ENCODE data around the gene ZNF318. TPM values are rescaled to one million over a fixed set of nuclear protein-coding genes. Genes with fewer than 3 reads are reported as not detected.
A peak's percentile ranks its signal among the peaks of the same experiment; 100 is the strongest.

Gene ZNF318
- polyA plus RNA-seq, 1 donor (not counting 4 experiments of a cell fraction or from before 2014, with no cell fraction given) = 14.6 TPM

- Histone ChIP-seq H3K9me3 (ENCODE audit: control insufficient read depth, low read depth, low read length) (no peaks in the 10 kb centered on the region), H3K4me2 (ENCODE audit: control insufficient read depth, extremely low read depth, insufficient read depth, low read depth, low read length) (no peak overlapping the region), H3K9me1 (ENCODE audit: control insufficient read depth, extremely low read depth, insufficient read depth, low read length) (no peaks in the 10 kb centered on the region), H4K20me1 (ENCODE audit: control insufficient read depth, extremely low read depth, insufficient read depth, low read length) (no peaks in the 10 kb centered on the region), H3K4me1 (ENCODE audit: control insufficient read depth, extremely low read depth, insufficient read depth, low read length) (peaks cover 6% of the 10 kb centered on the region), H3K36me3 (ENCODE audit: control insufficient read depth in 2 of 2, extremely low read depth in 1 of 2, insufficient read depth in 2 of 2, low read length in 2 of 2) (no peaks in the 10 kb centered on the region), H3K79me2 (ENCODE audit: control insufficient read depth, insufficient read depth, low read length) (no peaks in the 10 kb centered on the region), H3K27me3 (ENCODE audit: control insufficient read depth, extremely low read depth, insufficient read depth, low read length) (no peaks in the 10 kb centered on the region), H2AFZ (ENCODE audit: control insufficient read depth, low read length) (no peak overlapping the region), H3K4me3 (ENCODE audit: control insufficient read depth in 2 of 3, extremely low read depth in 1 of 3, insufficient read depth in 2 of 3, low read depth in 1 of 3, low read length in 3 of 3) (no peak overlapping the region), H3K9ac (ENCODE audit: control insufficient read depth, extremely low read depth, insufficient read depth, low read length) (no peak overlapping the region), H3K27ac (ENCODE audit: control insufficient read depth, insufficient read depth, low read length) (no peak overlapping the region)
- TF ChIP-seq CTCF (optimal IDR thresholded peaks at IDR 0.05 in 1 of 3, IDR thresholded peaks at IDR 0.05 in 1 of 3, conservative IDR thresholded peaks at IDR 0.05 in 1 of 3; ENCODE audit: extremely low read depth in 1 of 3, insufficient read depth in 2 of 3, low read length in 3 of 3) = no peak
- no peak for TF ChIP-seq EZH2 (IDR thresholded peaks at IDR 0.05; ENCODE audit: low read length)
- DNase-seq (ENCODE audit: low read depth, low spot score) (no peak), FAIRE-seq (no peak)
- dilution Hi-C loops (cut with MboI; ENCODE audit: extremely low pct_ligation_motif_present, low sequenced_read_pairs) = no loop called here
Measured at GRCh38 chr6:43407296-43407695, 37.8 kb upstream of the ZNF318 start.

DNA sequence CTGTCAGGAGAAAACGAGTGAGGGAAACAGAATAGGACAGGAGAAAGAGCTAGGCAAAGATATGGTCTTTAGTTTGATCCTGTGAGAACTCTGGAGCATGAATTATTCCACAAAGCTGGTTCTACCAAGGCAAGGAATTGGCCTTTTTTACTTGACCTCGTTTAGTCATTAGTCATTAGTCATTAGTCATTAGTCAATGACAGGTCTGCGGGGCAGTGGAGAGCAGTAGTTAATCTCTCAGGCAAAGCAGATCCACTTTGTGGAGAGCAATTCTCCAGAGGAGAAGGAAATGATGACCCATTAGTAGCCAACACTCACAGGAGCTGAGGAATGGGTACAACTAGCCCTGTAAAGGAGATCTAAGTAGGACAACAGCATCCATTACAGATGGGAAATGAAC, 35.9 kb upstream of the ZNF318 start:
- Histone ChIP-seq H3K9ac (ENCODE audit: control insufficient read depth, extremely low read depth, insufficient read depth, low read length) (no peak overlapping the region), H3K27ac (ENCODE audit: control insufficient read depth, insufficient read depth, low read length) (no peak overlapping the region), H2AFZ (ENCODE audit: control insufficient read depth, low read length) (no peak overlapping the region), H4K20me1 (ENCODE audit: control insufficient read depth, extremely low read depth, insufficient read depth, low read length) (no peaks in the 10 kb centered on the region), H3K4me2 (ENCODE audit: control insufficient read depth, extremely low read depth, insufficient read depth, low read depth, low read length) (no peak overlapping the region), H3K79me2 (ENCODE audit: control insufficient read depth, insufficient read depth, low read length) (no peaks in the 10 kb centered on the region), H3K9me3 (ENCODE audit: control insufficient read depth, low read depth, low read length) (no peaks in the 10 kb centered on the region), H3K27me3 (ENCODE audit: control insufficient read depth, extremely low read depth, insufficient read depth, low read length) (no peaks in the 10 kb centered on the region), H3K4me3 (ENCODE audit: control insufficient read depth in 2 of 3, extremely low read depth in 1 of 3, insufficient read depth in 2 of 3, low read depth in 1 of 3, low read length in 3 of 3) (no peak overlapping the region), H3K36me3 (ENCODE audit: control insufficient read depth in 2 of 2, extremely low read depth in 1 of 2, insufficient read depth in 2 of 2, low read length in 2 of 2) (no peaks in the 10 kb centered on the region), H3K9me1 (ENCODE audit: control insufficient read depth, extremely low read depth, insufficient read depth, low read length) (no peaks in the 10 kb centered on the region), H3K4me1 (ENCODE audit: control insufficient read depth, extremely low read depth, insufficient read depth, low read length) (peaks cover 6% of the 10 kb centered on the region)
- DNase-seq (ENCODE audit: low read depth, low spot score) (no peak), FAIRE-seq (peak; percentile 77)
- dilution Hi-C loops (cut with MboI; ENCODE audit: extremely low pct_ligation_motif_present, low sequenced_read_pairs) = no loop called here
- TF ChIP-seq CTCF (optimal IDR thresholded peaks at IDR 0.05 in 1 of 3, IDR thresholded peaks at IDR 0.05 in 1 of 3, conservative IDR thresholded peaks at IDR 0.05 in 1 of 3; ENCODE audit: extremely low read depth in 1 of 3, insufficient read depth in 2 of 3, low read length in 3 of 3) (no peak), EZH2 (IDR thresholded peaks at IDR 0.05; ENCODE audit: low read length) (no peak)

All from keratinocyte (primary cell).